NCI-H1092 (cell line): ENCODE measurements around the gene ZNF609.
A peak's percentile ranks its signal among the peaks of the same experiment; 100 is the strongest.
"Not testable (repeated sequence)": the region's sequence is repeated elsewhere in the genome, so short reads cannot be mapped to it uniquely, and the experiment has no call there.

Source experiments
- DNase-seq: peaks from one replicate; lab custom pipeline; 2025; lab: John Stamatoyannopoulos, UW

The ZNF609 gene

DNA sequence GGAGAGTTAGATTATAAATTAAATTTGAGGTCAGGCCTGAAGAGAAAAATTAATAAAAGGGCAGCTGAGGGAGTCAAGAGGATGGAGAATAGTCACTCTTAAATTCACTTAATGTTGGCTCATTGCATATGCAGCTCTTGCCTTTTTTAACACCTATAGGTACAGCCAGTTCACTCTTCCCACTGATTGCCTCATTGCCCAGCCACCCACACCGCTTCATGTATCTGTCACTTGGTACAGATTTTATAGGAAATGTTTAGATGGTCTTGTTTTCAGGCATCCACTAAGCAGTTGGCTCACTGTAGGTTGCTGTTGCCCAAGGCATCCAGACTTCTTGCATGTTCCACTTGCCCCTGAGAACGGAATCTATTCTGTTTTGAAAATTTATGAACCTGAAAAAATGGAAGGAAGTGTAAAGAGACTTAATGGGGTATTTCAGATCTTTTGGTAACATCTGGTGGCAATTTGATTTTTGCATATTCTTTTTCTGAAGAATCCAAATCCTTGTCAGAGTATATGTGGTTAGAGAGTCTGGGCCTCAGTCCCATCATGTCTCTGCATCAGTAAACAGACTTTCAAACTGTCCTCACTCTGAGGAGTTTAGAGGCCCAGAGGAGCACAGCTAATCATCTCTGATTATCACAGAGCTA lies 163.1 kb downstream of the ZNF609 start:
- DNase-seq, result no peak

DNA sequence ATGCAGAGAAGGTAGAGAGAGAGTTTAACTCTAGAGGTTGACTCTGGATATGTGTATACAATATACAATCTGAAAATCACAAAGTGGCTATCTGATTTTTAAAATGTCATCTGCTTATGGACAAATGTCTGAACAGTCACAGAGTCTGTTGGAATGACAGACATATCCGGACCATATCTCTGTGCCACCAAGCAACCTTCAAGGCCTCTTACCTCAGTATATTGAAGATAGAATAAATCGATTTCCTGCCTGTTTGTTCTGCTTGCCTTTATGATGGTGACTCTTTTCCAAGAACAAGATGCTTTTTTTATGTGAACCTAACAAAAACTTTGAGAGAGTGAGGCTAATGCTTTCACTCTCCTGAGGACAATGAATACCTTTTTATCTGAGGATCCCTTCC lies 163.9 kb downstream of the ZNF609 start:
- no peak for DNase-seq

DNA sequence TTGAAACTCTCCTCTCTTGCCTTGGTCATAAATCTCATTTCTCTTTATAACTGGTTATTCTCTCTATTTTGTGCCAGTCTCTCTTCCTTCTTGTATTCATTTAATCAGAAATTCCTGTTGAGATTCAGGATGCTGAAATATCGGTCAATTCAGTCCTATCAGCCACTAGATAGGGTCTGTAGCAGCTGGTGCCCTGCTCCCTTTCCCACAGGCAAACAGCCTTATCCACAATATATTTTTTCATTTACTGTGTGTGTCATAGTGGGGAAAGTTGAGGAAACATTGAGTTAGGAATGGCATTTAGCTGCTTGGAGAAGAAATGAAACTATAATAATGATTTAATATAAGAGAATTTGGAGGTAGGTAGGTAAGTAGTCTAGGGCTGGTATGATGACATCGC lies 168.7 kb downstream of the ZNF609 start:
- DNase-seq, result no peak

DNA sequence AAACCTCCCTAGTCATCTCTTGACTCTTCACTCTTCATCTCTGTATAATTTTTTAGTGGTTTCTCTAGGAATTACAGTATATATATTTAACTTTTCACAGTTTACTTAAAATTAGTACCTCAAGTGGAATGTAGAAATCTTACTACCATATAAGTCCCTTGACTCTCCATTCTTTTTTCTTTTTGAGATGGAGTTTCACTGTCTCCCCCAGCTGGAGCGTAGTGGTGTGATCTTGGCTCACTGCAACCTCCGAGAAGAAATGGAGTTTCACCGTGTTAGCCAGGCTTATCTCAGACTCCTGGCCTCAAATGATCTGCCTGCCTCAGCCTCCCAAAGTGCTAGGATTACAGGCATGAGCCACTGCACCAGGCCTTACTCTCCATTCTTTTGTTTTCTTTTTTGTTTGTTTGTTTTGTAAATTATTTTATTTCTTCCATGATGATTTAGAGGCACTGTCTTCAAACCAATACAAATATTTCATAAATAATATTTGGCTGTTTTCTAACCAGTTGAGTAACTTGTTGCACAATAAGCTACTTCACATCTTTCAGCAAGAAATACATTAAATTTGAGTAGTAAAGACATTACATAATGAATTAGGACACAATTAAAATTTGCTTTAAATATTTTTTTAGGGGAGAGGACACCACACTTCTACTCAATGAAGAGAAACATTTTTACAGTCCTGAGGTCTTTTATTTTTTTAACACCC lies 170.2 kb downstream of the ZNF609 start:
- DNase-seq, result no peak

DNA sequence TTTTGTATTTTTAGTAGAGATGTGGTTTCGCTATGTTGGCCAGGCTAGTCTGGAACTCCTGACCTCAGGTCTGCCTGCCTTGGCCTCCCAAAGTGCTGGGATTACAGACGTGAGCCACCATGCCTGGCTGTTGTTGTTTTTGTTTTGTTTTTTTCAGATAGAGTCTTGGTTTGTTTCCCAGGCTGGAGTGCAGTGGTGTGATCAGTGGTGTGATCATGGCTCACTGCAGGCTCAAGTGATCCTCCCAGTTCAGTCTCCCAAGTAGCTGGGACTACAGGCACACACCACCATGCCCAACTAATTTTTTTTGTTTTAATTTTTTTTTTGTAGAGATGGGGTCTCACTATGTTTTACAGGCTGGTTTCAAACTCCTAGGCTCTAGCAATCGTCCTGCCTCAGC lies 172.3 kb downstream of the ZNF609 start:
- not testable (repeated sequence) for DNase-seq

DNA sequence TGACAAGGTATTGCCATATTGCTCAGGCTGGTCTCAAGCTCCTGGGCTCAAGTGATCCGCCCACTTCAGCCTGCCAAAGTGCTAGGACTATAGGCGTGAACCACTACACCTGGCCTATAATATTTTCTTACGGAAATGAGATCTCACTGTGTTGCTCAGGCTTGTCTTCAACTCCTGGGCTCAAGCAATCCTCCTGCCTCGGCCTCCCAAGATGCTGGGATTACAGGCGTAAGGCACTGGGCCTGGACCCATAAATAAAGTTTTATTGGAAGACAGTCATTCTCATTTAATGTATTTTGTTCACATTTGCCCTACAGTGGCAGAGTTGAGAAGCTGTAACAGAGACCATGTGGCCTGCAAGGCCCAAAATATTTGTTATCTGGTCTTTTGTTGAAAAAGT lies 173.0 kb downstream of the ZNF609 start:
- no peak for DNase-seq

DNA sequence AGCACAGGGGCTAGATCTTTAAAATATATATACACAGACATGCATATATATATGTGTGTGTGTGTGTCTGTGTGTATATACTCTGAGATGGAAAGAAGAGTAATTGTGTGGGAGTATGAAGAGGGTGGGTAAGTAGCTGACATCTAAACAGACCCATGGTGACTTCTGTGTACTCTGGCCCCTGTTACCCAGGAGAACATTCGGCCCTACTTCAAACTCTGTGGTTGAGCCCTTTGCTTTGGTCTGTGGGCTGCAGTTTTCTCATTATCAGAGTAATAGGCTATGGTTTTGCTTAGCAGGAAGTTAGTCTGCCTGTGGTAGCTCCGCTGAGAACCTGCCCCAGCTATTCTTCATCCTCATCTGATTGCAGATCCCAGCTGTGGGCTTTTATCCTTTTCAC lies 173.6 kb downstream of the ZNF609 start:
- DNase-seq, result no peak

DNA sequence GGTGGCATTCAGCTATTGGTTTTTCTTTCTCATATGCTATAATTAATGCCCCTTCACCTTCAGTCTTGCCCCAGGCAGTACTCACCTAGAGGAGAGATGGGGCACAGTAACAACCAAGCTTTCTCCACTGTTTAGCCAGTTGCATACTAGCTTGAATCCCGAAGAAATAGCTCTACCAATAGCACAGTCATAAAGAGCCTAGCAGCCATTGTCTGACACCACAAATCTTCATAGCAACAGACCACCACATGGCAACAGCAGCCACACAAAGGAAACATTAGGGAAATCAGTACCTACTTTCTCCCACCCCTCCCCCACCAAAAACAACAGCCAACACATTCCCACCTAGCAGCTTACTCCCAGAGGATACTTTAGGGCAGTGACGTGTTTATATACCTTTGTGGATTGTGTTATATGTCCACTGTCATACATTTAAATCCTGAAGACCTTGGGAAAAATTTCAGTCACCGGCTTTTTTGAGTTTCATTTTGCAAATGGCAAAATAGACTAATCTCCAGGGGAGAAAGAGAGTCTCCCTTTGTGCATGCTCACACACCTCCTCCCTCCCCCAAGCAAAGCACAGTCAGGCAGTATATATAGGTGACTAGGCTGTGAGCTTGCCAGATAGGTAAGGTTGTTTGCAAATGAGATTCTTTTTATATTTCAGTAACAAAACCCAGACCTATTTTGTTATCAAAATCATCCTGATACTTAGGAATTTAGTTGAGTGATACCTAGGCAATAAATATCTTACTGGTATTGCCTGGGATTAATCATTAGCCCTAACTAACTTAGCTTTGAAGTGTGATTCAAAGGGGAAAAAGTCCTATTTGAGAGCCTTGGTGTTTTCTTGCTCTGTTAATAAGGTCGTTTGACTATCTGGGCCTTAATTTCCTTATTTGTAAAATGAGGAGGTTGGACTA lies 174.5 kb downstream of the ZNF609 start:
- DNase-seq, result peak; percentile 21

DNA sequence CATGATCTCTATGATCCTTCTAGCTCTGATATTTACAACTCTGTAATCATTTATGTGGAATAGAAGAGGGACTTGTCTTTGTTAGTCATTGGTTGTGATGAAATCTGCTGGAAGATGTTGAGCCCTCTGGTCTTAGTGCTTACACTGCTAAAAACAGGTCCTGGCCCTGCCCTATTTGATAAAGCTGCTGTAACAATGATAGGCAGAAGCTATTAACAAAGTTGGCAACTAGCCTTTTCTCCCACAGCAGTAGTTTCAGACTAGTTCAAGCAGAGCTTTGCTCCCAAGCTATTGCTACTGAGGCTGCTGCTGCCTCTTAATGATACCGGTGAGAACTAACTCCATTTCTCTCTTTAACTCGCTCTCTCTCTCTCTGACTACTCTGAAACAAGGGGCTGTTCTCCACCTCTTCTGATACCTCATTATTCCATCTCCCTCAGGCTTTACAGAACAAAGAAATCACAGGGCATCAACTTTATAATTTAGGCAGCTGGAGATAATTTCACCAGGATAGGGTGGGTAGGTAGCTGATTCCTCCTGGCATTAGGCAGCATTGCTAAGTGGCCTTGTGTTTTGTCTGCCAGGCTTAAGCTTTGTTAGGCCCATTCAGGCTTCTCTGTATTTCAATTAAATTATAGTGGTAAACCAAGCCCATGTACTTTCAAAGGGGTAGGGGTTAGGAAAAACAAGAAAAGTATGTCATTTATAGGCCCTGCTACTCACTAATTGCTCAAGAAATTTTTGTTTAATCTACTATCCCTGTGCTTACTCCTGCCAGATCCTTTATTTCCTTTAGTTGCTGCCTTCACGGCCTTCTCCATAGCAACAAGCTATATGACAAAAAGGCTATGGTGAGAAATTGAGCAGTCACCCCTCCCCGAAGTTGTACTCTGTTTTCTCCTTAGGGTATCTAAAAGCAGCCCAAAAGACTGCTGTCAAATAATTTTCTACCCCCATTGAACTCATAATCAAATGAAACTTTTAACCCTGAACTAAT lies 175.4 kb downstream of the ZNF609 start:
- peak; percentile 7 for DNase-seq

DNA sequence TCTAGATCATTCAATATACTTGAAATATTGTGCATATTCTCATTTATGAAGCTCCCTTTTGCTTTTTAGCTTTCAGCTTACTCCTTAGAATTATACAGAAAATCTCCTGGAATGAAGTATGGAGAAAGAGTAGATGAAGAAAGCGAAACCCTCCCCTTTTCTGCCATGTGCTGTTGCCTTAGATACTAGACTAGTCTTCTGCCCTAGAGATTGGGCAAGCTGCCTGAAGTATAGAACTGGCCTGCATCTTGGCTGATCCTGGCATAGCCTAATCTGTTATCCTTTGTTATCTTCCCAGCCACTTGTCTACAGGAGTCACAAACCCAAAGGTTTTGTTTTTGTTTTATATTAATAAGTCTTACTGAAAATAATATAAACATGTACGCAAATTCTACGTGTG lies 176.2 kb downstream of the ZNF609 start:
- DNase-seq, result no peak

DNA sequence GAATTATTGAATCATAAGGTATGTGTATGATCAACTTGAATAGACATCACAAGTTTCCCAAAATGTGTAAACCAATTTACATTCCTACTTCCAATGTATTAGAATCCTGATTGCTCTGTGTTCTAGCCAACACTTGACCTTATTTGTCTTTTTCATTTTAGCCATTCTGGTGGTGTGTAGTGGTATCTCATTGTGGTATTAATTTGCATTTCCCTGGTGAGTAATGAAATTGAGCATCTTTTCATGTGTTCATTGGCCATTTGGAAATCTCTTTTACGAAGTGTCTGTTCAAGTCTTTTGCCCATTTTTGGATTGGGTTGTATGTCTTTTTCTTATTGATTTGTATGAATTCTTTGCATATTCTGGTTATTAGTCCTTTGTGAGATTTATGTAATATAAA lies 177.0 kb downstream of the ZNF609 start:
- no peak for DNase-seq

DNA sequence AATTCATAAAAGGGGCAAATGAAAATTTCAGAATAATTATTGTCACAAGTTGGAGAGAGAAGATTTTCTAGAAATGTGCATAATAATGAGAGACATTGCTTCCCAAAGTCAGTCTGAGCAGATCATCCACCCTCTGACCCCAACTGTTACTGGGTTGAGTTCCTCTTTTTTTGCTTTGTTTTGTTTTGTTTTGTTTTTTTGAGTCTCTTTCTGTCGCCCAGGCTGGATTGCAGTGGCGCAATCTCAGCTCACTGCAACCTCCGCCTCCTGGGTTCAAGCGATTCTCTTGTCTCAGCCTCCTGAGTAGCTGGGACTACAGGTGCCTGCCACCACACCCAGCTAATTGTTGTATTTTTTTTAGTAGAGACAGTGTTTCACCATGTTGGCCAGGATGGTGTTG lies 179.4 kb downstream of the ZNF609 start:
- DNase-seq, result not testable (repeated sequence)

DNA sequence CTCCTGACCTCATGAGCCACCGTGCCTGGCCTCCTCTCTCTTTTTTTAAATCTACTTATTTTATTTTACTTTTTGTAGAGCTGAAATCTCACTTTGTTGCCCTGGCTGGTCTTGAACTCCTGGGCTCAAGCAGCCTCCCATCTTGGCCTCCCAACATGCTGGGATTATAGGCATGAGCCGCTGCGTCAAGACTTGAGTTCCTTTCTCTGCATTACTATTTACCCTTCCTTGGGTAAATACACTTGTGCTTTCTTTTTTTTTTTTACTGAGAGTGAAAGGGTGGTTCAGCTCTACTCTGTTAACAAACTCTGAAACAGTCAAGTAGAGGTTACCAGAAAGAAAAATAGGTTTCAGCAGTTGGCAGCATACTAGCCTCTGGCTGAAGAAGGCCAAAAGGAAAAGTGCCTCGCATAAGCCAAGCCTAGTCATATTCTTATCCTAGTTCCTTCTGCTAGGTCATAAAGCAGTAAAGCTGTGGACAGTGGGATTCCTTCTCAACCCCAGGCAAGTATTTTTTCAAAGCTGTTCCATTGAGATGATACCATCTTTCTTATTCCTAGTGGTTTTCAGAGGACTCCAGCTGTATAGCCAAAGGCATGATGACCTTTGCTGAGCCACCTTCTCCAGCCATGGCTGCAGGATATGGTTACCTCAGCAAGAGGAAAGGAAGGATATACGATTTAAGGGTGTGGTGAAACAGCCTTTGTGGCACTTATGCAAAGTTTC lies 179.9 kb downstream of the ZNF609 start:
- DNase-seq, result no peak

DNA sequence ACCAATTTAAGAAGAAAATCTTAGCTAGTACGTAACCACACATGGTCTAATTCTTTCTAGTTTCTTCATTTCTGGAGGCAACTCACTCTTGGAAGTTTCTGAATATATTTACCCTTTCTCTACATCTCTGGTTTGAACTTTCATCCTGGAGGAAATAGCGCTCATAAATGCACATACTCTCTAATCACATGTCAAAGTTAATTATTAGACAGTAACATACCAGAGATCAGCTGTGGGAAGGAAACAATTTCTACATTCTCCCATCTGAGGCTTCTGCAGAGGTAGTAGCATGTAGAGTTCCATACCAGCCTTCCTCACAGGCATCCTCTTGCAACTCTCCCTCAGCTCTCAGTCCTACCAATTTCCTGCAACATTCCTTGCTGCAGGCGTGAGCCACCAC lies 182.5 kb downstream of the ZNF609 start:
- DNase-seq, result no peak

DNA sequence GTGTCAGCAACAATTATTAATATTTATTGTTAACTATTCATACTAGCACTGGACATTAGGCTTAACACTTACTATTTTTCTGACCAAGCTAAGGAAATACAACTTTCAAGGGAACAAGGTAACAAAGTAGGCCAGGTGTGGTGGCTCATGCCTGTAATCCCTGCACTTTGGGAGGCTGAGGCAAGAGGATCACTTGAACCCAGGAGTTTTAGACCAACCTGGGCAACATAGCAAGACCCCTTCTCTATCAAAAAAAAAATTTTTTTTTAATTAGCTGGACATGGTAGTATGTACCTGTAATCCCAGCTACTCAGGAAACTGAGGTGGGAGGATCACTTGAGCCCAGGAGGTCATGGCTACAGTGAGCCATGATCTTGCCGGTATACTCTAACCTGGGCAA lies 183.3 kb downstream of the ZNF609 start:
- no peak for DNase-seq

DNA sequence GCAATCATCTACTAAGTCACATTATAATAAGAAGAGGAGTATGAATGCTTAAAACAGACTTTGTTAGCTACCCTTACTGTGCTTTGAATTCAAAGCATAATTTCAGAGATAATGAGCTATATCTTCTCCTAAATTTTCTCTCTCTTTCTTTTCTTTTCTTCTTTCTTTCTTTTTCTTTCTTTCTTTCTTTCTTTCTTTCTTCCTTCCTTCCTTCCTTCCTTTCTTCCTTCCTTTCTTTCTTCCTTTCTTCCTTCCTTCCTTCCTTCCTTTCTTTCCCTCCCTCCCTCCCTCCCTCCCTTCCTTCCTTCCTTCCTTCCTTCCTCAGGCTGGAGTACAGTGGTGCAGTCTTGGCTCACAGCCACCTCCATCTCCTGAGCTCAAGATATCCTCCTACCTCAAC lies 184.4 kb downstream of the ZNF609 start:
- not testable (repeated sequence) for DNase-seq

DNA sequence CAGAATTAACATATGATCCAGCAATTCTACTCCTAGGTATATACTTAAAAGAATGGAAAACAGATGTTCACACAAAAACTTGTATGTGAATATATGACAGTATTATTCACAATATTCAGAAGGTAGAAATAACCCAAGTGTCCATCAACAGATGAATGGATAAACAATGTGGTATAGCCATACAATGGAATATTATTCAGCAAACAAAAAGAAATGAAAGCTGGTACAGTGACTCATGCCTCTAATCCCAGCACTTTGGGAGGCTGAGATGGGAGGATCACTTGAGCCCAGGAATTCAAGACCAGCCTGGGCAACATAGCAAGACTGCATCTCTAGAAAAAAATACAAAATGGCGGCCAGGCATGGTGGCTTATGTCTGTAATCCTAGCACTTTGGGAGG lies 185.6 kb downstream of the ZNF609 start:
- DNase-seq, result no peak

DNA sequence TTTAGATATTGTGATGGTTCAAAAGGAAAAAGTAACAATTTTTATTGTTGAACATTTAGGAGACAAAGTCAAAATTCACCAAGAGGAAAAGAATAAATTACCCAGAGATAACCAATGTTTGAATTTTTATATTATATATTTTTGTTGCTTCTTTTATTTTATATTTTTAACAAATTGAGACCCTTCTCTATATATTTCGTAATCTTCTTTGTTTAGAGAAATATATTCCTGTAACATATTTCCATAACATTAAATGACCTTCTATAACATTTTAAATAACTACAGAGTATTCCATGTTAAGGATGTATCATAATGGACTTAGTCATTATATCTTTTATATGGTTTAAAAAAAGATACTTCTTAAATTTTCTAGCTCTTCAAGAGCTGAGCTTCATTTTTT lies 187.0 kb downstream of the ZNF609 start:
- DNase-seq, result no peak

DNA sequence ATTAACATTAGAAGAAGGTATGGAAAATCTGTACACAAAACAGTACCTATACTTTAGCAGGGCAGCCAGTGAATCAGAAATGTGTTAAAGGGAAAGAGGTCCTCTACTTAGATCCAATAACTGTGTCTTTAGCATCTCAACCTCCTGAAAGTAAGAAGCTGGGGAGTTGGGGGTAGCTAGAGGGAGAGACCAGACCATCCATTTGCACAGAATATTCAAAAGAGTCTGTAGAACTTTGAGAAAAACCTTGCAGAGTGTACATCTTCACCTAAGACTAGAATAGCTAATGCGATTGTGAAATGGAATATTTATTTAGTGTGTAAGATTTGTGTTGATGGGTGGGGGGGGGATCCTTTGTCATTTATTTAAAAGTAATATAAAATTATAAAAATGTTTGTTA lies 190.2 kb downstream of the ZNF609 start:
- DNase-seq, result no peak

DNA sequence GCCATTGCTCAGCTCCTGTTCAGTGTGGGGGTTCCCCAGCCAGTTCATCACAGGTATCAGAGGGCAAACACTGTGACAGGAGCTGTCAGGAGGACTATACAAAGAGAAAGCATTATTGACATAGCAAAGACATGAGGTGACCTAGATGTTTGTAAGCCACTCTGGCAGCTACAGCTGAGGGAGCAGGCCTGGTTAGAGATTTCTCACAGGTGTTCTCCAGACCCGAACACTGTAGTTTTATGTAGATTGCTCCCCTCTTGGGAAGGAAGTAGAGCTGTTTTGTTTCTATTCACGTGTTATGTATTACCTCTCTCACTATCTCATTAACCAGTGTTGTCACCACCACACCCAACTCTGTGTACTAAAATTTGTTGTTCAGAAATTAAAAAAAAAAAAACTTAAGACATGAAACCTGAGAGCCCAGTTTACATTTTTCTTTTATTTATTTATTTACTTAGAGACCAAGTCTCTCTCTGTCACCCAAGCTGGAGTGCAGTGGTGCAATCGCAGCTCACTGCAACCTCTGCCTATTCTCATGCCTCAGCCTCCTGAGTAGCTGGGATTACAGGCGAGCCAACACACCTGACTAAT lies 191.3 kb downstream of the ZNF609 start:
- DNase-seq, result peak; percentile 2

DNA sequence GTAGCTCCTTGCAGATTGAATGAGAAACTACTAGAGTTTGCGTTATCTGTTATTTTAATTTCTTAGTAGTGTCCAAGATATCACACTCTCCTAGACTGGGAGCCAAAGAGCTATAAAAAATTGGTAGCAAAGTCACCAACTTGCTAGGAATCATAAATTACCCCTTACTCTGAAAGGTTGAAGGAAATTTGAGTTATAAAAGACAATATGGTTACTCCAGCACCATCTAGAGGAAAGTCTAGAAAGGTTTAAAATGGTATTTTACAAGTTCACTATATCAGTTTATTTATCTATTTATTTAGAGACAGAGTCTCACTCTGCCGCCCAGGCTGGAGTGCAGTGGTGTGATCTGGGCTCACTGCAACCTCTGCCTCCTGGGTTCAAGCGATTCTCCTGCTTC lies 193.4 kb downstream of the ZNF609 start:
- no peak for DNase-seq
